Ascending aorta (tissue), 2 donors: Measurements from ENCODE around the gene PTPN12. TPM values are rescaled to one million over a fixed set of nuclear protein-coding genes. Genes with fewer than 3 reads are reported as not detected.

Experiments
- DNase-seq, 2 donors: peaks; one replicate each; pipeline ENCODE4 v3.0.0-alpha.2; 2019; ENCODE audit warnings: low spot score in 2 of 2
- H3K27ac ChIP-seq, 2 donors: fragments of 200-600 bp; sonication (generic); one replicate each; pipeline ENCODE4 v1.5.1; 2016 to 2017; ENCODE audit warnings: mild to moderate bottlenecking in 1 of 2
- H3K27me3 ChIP-seq: fragments of 200-600 bp; sonication (generic); one replicate; pipeline ENCODE4 v1.5.1; 2017
- H3K36me3 ChIP-seq, 2 donors: fragments of 200-600 bp; sonication (generic); one replicate each; pipeline ENCODE4 v1.5.1; 2016
- H3K4me1 ChIP-seq, 2 donors: fragments of 200-600 bp; sonication (generic); one replicate each; pipeline ENCODE4 v1.5.1; 2016 to 2017; ENCODE audit warnings: mild to moderate bottlenecking in 1 of 2
- H3K4me3 ChIP-seq, 2 donors: fragments of 200-600 bp; sonication (generic); one replicate each; pipeline ENCODE4 v1.5.1; 2016 to 2017; ENCODE audit warnings: mild to moderate bottlenecking in 1 of 2
- H3K9me3 ChIP-seq, 2 donors: fragments of 200-600 bp; sonication (generic); one replicate each; pipeline ENCODE4 v1.5.1; 2016
- CTCF ChIP-seq, 3 experiments: fragments of 200-600 bp in 2 of 3; fragments of 450-650 bp in 1 of 3; sonication (generic) in 2 of 3; IDR thresholded peaks; one replicate each; pipeline ENCODE4 v1.5.1; 2016 to 2019; ENCODE audit warnings: antibody characterized with exemption in 3 of 3, mild to moderate bottlenecking in 1 of 3, moderate library complexity in 1 of 3
- intact Hi-C: fragments of 100-400 bp; cut with DNase I; formaldehyde crosslinking; loops from one replicate; pipeline ENCODE4 v1.15.1; 2023
- total RNA-seq: library from RNA; depleted of rRNA; stranded (reverse); fragments of >200 nt; gene quantifications from one replicate; pipeline ENCODE4 v1.1.0, GENCODE V29; 2016

Gene PTPN12
- total RNA-seq, 1 donor from 2014 or later: 57.4 TPM

- no peak for TF ChIP-seq CTCF (IDR thresholded peaks at IDR 0.05)
- H3K27ac ChIP-seq: no peak overlapping the region
- H3K27me3 ChIP-seq: no peaks in the 10 kb centered on the region
- H3K36me3 ChIP-seq: peaks cover 0 to under 1% of the 10 kb centered on the region in 2 donors
- no peak for DNase-seq
- H3K4me3 ChIP-seq: no peak overlapping the region
- intact Hi-C loops: no loop called here
- no peaks in the 10 kb centered on the region for H3K4me1 ChIP-seq
- H3K9me3 ChIP-seq: no peaks in the 10 kb centered on the region
These were observed 128.1 kb downstream of the PTPN12 start for GRCh38 chr7:77665161-77665560.

- no peaks in the 10 kb centered on the region for H3K36me3 ChIP-seq
- no peaks in the 10 kb centered on the region for H3K27me3 ChIP-seq
- no peak overlapping the region for H3K27ac ChIP-seq
- intact Hi-C loops: no loop called here
- H3K9me3 ChIP-seq: no peaks in the 10 kb centered on the region
- TF ChIP-seq CTCF (IDR thresholded peaks at IDR 0.05): no peak
- H3K4me1 ChIP-seq: no peaks in the 10 kb centered on the region
- no peak for DNase-seq
- no peak overlapping the region for H3K4me3 ChIP-seq
These were observed 130.5 kb downstream of the PTPN12 start for GRCh38 chr7:77667459-77668086.

- H3K27me3 ChIP-seq: no peaks in the 10 kb centered on the region
- H3K27ac ChIP-seq: no peak overlapping the region
- H3K36me3 ChIP-seq: no peaks in the 10 kb centered on the region
- no peak for DNase-seq
- TF ChIP-seq CTCF (IDR thresholded peaks at IDR 0.05): no peak
- no peaks in the 10 kb centered on the region for H3K4me1 ChIP-seq
- no peaks in the 10 kb centered on the region for H3K9me3 ChIP-seq
- intact Hi-C loops: no loop called here
- H3K4me3 ChIP-seq: no peak overlapping the region
These were observed 137.8 kb downstream of the PTPN12 start for GRCh38 chr7:77674878-77675277.

- Histone ChIP-seq H3K4me1 (peaks cover 0 to under 1% of the 10 kb centered on the region in 2 donors), H3K27ac (no peak overlapping the region), H3K9me3 (no peaks in the 10 kb centered on the region), H3K27me3 (no peaks in the 10 kb centered on the region), H3K4me3 (no peak overlapping the region), H3K36me3 (peaks cover 0 to 5% of the 10 kb centered on the region in 2 donors)
- intact Hi-C loops: no loop called here
- no peak for TF ChIP-seq CTCF (IDR thresholded peaks at IDR 0.05)
- DNase-seq: no peak
These were observed 142.5 kb downstream of the PTPN12 start for GRCh38 chr7:77679608-77680007.

GRCh38 chr7:77680266-77680665, 143.2 kb downstream of the PTPN12 start:
- intact Hi-C loops: no loop called here

More at GRCh38 chr7:77680266-77680665, 143.2 kb downstream of the PTPN12 start:
- TF ChIP-seq CTCF (IDR thresholded peaks at IDR 0.05): no peak
- H3K4me3 ChIP-seq: no peak overlapping the region
- no peak overlapping the region for H3K27ac ChIP-seq
- peaks cover 0 to 5% of the 10 kb centered on the region in 2 donors for H3K4me1 ChIP-seq
- no peaks in the 10 kb centered on the region for H3K27me3 ChIP-seq
- no peaks in the 10 kb centered on the region for H3K9me3 ChIP-seq
- DNase-seq: no peak
- H3K36me3 ChIP-seq: peaks cover 0 to 5% of the 10 kb centered on the region in 2 donors
